Gastrocnemius medialis (tissue), 4 donors: ENCODE results near the gene MAPK4. TPM values are rescaled to one million over a fixed set of nuclear protein-coding genes. Genes with fewer than 3 reads are reported as not detected.
A peak's percentile ranks its signal among the peaks of the same experiment; 100 is the strongest.

Experiments used
- ATAC-seq, 2 donors: fragments of 150-250 bp; one replicate each; pipeline ENCODE4 v1.9.1; 2016
- DNase-seq, 2 donors: peaks; one replicate each; pipeline ENCODE4 v3.0.0-alpha.2; 2019
- H3K27ac ChIP-seq, 4 donors: fragments of 200-600 bp; sonication (generic); 1 replicate in 1 of 4; 2 replicates in 3 of 4; pipeline ENCODE4 v1.5.1; 2016 to 2018; ENCODE audit warnings: mild to moderate bottlenecking in 2 of 4, moderate library complexity in 1 of 4
- H3K27me3 ChIP-seq, 3 donors: fragments of 200-600 bp; sonication (generic) in 2 of 3; 1 replicate in 1 of 3; 2 replicates in 2 of 3; pipeline versions ENCODE4 v1.5.1 to v1.6.0; 2016 to 2019; ENCODE audit warnings: mild to moderate bottlenecking in 1 of 3, moderate library complexity in 1 of 3
- H3K36me3 ChIP-seq, 2 donors: fragments of 200-600 bp; sonication (generic) in 1 of 2; one replicate each; pipeline ENCODE4 v1.5.1; 2017 to 2018
- H3K4me1 ChIP-seq, 2 donors: fragments of 200-600 bp; sonication (generic) in 1 of 2; one replicate each; pipeline ENCODE4 v1.5.1; 2016 to 2017; ENCODE audit warnings: mild to moderate bottlenecking in 2 of 2
- H3K4me3 ChIP-seq, 4 donors: fragments of 200-600 bp; sonication (generic) in 3 of 4; 1 replicate in 1 of 4; 2 replicates in 3 of 4; pipeline ENCODE4 v1.5.1; 2016 to 2019; ENCODE audit warnings: mild to moderate bottlenecking in 2 of 4
- H3K9me3 ChIP-seq, 3 donors: fragments of 200-600 bp; sonication (generic) in 2 of 3; 1 replicate in 1 of 3; 2 replicates in 2 of 3; pipeline ENCODE4 v1.5.1; 2016 to 2019
- POLR2A ChIP-seq, 2 donors: fragments of 450-650 bp; IDR thresholded peaks; one replicate each; pipeline ENCODE4 v1.6.1; 2017; ENCODE audit warnings: antibody characterized with exemption in 2 of 2, mild to moderate bottlenecking in 2 of 2, moderate library complexity in 2 of 2
- in situ Hi-C, 4 donors: fragments of 200-750 bp; cut with MboI; loops; one replicate each; pipeline versions ENCODE4 v1.15.0 to v1.8.0; 2017; ENCODE audit warnings: low sequenced_read_pairs in 4 of 4
- intact Hi-C: fragments of 100-400 bp; cut with DNase I; formaldehyde crosslinking; loops from one replicate; pipeline ENCODE4 v1.15.1; 2023; ENCODE audit warnings: low total_unique reads
- total RNA-seq, 4 donors: library from RNA; depleted of rRNA; stranded (reverse); fragments of >200 nt; gene quantifications; one replicate each; pipeline versions ENCODE4 v1.1.0 to v1.2.3, GENCODE V29; 2016
- TF ChIP-seq, protein P1 (sequence below), 5 experiments: fragments of 450-650 bp in 3 of 5; fragments of 200-600 bp in 2 of 5; sonication (generic) in 2 of 5; IDR thresholded peaks in 4 of 5; conservative IDR thresholded peaks in 1 of 5; 1 replicate in 4 of 5; 2 replicates in 1 of 5; pipeline ENCODE4 v1.5.1; 2016 to 2019; ENCODE audit warnings: antibody characterized with exemption in 5 of 5, mild to moderate bottlenecking in 3 of 5, moderate library complexity in 3 of 5

MAPK4 gene
- total RNA-seq, 4 donors from 2014 or later, result 0.68 to 2.4 (median 1.7) TPM

- TF ChIP-seq, protein P1, sequence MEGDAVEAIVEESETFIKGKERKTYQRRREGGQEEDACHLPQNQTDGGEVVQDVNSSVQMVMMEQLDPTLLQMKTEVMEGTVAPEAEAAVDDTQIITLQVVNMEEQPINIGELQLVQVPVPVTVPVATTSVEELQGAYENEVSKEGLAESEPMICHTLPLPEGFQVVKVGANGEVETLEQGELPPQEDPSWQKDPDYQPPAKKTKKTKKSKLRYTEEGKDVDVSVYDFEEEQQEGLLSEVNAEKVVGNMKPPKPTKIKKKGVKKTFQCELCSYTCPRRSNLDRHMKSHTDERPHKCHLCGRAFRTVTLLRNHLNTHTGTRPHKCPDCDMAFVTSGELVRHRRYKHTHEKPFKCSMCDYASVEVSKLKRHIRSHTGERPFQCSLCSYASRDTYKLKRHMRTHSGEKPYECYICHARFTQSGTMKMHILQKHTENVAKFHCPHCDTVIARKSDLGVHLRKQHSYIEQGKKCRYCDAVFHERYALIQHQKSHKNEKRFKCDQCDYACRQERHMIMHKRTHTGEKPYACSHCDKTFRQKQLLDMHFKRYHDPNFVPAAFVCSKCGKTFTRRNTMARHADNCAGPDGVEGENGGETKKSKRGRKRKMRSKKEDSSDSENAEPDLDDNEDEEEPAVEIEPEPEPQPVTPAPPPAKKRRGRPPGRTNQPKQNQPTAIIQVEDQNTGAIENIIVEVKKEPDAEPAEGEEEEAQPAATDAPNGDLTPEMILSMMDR (IDR thresholded peaks at IDR 0.05 in 4 of 5, conservative IDR thresholded peaks at IDR 0.05 in 1 of 5), result no peak
- no peak for TF ChIP-seq POLR2A (IDR thresholded peaks at IDR 0.05)
- Histone ChIP-seq H3K4me1 (no peaks in the 10 kb centered on the region), H3K27me3 (no peaks in the 10 kb centered on the region), H3K27ac (no peak overlapping the region), H3K9me3 (no peaks in the 10 kb centered on the region), H3K4me3 (no peak overlapping the region), H3K36me3 (no peaks in the 10 kb centered on the region)
- ATAC-seq (no peak), DNase-seq (no peak)
- intact Hi-C loops, result no loop called here
- in situ Hi-C loops, result no loop called here
Observed at GRCh38 chr18:50573679-50574078, 13.8 kb downstream of the MAPK4 start.

DNA sequence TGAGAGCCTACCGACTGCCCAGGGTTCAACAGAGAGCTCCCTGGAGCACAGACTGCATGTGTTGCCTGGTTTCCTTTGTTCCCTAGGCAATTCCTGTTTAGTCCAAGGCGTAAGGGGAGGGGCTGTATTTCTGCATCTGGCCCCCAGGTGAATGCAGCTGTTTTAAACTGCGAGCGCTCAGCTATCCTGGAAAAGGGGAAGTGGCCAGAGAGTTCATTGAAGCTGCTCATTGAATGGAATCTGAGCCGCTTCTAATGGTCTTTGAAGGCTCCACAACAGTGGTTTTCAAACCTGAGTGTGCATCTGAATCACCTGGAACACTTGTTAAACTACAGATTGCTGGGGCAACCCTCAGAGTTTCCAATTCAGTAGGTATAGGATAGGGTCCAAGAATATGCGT, 18.1 kb downstream of the MAPK4 start:
- Histone ChIP-seq H3K9me3 (no peaks in the 10 kb centered on the region), H3K36me3 (no peaks in the 10 kb centered on the region), H3K27ac (no peak overlapping the region), H3K27me3 (no peaks in the 10 kb centered on the region), H3K4me3 (no peak overlapping the region), H3K4me1 (peaks cover 0 to 6% of the 10 kb centered on the region in 2 donors)
- ATAC-seq (no peak), DNase-seq (no peak)
- intact Hi-C loops, result no loop called here
- in situ Hi-C loops, result no loop called here
- no peak for TF ChIP-seq POLR2A (IDR thresholded peaks at IDR 0.05)
- TF ChIP-seq, protein P1 (IDR thresholded peaks at IDR 0.05 in 4 of 5, conservative IDR thresholded peaks at IDR 0.05 in 1 of 5), result no peak

DNA sequence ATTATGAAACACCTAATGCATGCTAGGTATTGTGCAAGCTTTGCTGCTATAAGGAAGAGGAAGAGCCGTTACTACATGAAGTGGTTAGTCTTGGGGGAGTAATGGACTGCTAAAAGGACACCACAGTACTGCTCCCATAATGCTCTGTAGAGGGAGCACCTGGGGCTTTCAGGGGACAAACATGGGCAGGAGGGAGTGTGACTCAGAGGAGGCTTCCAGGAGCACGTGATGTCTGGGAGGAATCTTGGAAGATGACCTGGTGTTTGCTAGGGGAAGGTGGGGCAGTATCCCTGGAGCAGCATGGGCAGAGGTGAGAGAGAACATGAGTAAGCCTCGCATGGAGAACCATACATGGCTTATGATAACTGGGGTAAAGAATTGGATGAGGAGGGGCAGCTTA, 18.8 kb downstream of the MAPK4 start:
- no peak overlapping the region for H3K27ac ChIP-seq
- H3K27me3 ChIP-seq, result no peaks in the 10 kb centered on the region
- H3K36me3 ChIP-seq, result no peaks in the 10 kb centered on the region
- no peaks in the 10 kb centered on the region for H3K9me3 ChIP-seq
- in situ Hi-C loops (no loop called here), intact Hi-C loops (no loop called here)
- H3K4me3 ChIP-seq, result no peak overlapping the region
- ATAC-seq, result peak in 1 of 2 donors; percentile 66
- H3K4me1 ChIP-seq, result peaks cover 0 to 6% of the 10 kb centered on the region in 2 donors
- peak in 1 of 2 donors; percentile 21 for DNase-seq
- TF ChIP-seq POLR2A (IDR thresholded peaks at IDR 0.05), result no peak
- TF ChIP-seq, protein P1 (IDR thresholded peaks at IDR 0.05 in 4 of 5, conservative IDR thresholded peaks at IDR 0.05 in 1 of 5), result no peak

DNA sequence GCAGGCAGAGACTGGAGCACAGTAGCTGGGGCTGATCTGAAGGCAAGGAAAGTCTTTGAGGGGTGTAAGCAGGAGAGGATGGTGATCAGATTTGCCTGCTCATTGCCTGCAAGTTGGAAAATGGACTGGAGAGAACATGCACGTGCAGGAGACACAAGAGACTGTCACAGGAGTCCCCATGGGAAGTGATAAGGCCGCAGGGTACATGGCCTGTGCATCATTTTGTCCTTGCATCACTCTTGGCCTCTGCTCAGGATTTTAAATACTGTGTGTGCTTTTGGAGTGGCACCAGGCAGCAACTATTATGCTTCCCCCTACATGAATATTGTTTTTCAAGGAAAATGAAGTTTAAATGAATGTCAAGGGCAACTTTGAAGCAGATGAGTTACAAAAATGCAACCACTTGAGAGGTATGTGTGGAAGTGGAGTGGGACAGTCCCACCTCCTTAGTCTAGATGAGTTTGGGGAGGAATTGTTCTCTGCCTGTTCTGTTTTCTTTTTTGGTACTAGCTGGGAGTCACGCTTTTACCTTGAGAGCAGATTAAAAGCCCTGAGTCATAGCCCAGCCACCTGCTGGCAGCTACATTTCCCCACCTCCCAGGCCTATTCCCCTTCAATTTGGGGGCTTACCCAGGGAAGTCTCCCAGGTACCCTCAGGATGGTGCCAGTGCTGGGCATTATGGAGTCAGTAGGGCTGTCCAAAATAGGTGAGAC, 19.3 kb downstream of the MAPK4 start:
- Histone ChIP-seq H3K4me1 (peaks cover 0 to 6% of the 10 kb centered on the region in 2 donors), H3K9me3 (no peaks in the 10 kb centered on the region), H3K27me3 (no peaks in the 10 kb centered on the region), H3K36me3 (no peaks in the 10 kb centered on the region), H3K4me3 (no peak overlapping the region), H3K27ac (no peak overlapping the region)
- DNase-seq, result no peak
- TF ChIP-seq, protein P1 (IDR thresholded peaks at IDR 0.05 in 4 of 5, conservative IDR thresholded peaks at IDR 0.05 in 1 of 5), result no peak
- TF ChIP-seq POLR2A (IDR thresholded peaks at IDR 0.05), result no peak
- in situ Hi-C loops, result no loop called here
- ATAC-seq, result no peak
- intact Hi-C loops, result no loop called here

DNA sequence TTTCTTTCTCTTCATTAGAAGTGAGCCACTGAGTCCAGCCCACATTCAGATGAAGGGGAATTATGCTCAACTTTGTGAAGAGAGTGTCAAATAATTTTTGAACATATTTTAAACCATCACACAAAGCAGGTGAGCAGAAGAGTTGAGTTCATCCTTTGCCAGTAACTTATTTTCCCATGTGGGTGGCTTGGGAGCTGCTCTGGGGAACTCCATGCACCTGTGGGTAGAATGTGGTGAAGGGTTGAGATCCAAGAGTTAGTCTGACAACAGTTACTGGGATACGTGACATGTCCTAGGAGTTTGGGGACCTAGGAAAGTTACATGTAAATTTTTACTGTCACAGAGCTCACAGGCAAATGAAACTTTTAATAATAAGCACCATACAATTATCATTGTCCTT, 21.6 kb downstream of the MAPK4 start:
- no peaks in the 10 kb centered on the region for H3K36me3 ChIP-seq
- H3K4me1 ChIP-seq, result peaks cover 0 to 6% of the 10 kb centered on the region in 2 donors
- H3K9me3 ChIP-seq, result no peaks in the 10 kb centered on the region
- no peak for TF ChIP-seq POLR2A (IDR thresholded peaks at IDR 0.05)
- TF ChIP-seq, protein P1 (IDR thresholded peaks at IDR 0.05 in 4 of 5, conservative IDR thresholded peaks at IDR 0.05 in 1 of 5), result no peak
- in situ Hi-C loops (no loop called here), intact Hi-C loops (no loop called here)
- H3K4me3 ChIP-seq, result no peak overlapping the region
- ATAC-seq (no peak), DNase-seq (no peak)
- no peaks in the 10 kb centered on the region for H3K27me3 ChIP-seq
- H3K27ac ChIP-seq, result no peak overlapping the region
